ENCODE data around the gene SCIN.
"Not testable (repeated sequence)": the region's sequence is repeated elsewhere in the genome, so short reads cannot be mapped to it uniquely, and the experiment has no call there.

The SCIN gene

GRCh38 chr7:12623223-12623622, 52.7 kb downstream of the SCIN start:
- no peak for DNase-seq

DNA sequence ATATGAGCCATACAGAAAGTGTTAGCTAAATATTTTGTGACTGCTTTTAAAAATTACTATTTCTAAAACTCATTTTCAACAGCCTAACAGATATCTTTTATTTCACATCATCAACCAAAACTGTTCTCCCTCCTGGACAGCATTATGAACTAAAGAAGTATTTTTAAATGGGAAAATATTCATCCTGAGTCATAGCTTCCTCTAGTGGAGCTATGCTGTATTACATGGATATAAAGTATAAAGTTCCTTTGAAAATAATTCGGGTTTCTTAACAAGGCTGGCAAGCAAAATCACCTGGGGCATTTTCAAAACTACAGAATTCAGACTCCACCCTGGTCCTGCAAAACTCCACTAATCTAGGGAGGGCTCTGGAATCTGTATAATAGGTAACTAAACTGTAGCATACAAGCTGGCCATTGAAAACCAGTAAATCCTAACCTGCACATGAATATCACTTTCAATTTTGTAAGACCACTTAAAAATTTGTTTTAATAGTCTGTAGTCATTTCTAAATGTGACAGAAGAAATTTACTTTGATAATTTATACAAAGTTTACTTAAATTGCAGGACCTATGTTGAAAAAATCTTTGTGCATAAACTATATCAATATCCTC, 53.5 kb downstream of the SCIN start:
- DNase-seq, result no peak

- DNase-seq, result no peak
Measured at GRCh38 chr7:12625836-12626235, 55.3 kb downstream of the SCIN start.

DNA sequence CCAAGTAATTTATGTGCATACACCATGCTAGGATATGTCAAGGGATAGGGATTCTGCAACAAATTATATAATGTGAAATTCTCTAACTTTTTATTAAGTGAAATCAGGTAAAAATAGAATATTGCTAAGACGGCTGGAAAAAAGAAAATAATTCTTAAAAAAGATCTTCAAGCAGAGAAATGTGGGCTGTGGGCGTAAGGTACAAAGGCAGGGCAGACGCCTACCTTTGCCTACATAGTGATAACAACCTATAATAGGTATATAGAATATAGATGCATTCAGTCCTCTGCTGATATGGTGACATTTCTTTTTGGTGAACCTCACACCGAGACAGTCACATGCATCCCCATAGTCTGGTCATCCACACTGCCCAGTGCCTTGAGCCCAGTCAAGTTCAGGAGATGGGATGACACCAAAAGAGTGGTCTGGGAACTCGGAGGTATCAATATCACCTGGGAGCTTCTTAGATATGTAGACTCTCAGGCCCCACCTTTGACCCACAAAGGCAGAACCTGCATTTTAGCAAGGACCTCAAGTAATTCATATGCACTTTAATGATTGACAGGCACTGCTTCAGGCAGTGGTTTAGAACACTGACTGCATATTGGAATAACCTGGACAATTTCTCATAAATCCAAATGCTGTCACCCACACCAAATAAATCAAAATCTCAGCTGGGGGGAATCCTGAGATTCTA, 59.4 kb downstream of the SCIN start:
- DNase-seq, result no peak

DNA sequence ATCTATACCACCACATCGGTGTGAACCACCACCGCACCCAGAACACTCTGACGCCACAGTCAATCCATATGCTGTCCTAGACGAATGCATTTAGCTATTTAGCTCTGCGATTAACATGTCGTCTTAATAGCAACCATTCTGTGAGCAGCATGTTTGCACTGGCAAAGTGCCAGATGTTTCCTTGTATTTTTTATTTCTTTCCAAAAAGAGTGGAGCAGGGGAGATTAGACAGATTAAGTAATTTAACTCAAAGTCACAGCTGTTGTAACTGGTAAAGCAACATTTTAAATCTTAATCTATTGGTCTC, 59.9 kb downstream of the SCIN start:
- no peak for DNase-seq

DNA sequence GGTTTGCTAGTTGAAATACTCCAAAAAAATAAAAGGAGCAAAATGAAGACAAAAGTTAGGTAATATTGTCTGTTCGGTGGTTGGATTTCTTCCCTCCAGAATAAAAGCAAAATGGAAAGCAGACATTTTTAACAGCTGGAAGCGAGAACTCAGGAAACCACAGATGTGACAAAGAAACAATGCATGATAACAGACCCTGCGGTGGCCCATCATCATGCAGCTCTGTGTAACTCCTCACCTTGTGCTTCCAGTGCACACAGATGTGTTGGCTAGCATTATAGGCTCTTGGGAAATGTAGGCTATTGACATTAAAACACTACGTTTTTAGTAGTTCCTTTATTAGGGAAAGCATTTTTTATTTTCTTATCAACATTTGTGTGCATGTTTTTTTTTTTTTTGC, 63.1 kb downstream of the SCIN start:
- DNase-seq, result no peak

GRCh38 chr7:12635830-12636229, 65.3 kb downstream of the SCIN start:
- no peak for DNase-seq

GRCh38 chr7:12637328-12637727, 66.8 kb downstream of the SCIN start:
- no peak for DNase-seq

DNA sequence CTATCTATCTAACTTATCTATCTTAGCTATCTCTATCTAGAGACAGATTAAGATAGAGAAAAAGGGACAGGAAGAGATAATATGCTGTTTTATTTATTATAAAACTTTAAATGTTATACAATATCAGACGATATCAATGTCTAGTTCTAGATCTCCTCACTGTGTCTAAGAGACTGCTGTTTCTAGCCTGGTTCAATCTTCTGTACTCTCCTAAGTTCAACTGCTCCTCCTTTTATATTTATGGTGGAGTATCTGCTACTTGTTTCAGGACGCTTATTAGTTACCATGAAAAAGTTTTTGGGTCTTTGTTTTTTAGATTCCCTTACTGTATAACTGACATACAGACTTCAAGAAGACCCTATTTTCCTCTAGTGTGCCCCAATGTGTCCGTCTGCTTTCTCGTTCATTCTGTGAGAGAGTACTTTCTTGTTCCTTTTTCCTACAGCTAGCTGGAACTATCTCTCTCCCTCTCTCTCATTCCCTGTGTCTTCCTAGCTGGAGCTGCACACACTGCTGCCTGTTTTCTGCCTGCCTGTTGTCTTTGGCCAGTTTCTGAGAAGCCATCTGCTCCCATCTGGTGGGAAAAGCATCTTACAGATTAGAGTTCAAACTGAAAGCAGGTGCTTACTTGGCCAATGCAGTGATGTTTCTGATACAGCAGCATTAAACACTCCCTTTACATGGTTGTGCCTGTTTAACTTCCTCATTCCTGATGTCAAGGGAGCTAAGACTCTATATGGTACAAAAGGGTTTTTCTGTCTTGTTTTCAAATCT, 67.5 kb downstream of the SCIN start:
- no peak for DNase-seq

- no peak for DNase-seq
Measured at GRCh38 chr7:12638851-12639456, 68.4 kb downstream of the SCIN start.

DNA sequence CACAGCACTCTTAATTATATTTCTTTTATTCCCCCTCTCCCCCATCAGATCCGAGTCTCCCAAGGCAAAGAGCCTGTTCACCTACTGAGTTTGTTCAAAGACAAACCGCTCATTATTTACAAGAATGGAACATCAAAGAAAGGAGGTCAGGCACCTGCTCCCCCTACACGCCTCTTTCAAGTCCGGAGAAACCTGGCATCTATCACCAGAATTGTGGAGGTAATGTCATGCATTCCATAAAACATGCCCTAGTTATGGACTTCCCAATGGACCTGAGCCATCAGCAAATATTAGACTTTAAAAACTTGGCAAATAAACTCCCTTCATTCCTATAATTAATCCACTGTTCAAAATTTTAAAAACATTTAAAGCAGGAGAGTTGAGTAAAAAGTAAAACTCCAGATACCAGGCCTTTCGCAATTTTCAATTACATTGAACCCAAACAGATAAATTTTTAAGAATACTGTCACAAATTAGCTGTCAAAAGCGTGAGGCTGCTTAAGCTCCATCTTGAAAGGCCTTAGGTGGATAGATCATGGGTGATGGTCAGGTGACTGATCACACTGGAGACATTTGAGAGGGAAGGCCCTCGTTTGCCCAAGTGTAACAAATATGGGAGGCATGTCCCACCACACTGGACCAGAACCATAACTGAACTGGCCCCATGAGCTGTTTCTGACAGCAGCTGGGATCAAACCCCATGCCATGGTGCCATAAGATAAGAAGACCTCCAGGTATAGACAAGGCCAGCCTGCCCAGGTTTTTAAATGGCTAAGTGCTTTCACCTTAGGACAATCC, 70.0 kb downstream of the SCIN start:
- no peak for DNase-seq

DNA sequence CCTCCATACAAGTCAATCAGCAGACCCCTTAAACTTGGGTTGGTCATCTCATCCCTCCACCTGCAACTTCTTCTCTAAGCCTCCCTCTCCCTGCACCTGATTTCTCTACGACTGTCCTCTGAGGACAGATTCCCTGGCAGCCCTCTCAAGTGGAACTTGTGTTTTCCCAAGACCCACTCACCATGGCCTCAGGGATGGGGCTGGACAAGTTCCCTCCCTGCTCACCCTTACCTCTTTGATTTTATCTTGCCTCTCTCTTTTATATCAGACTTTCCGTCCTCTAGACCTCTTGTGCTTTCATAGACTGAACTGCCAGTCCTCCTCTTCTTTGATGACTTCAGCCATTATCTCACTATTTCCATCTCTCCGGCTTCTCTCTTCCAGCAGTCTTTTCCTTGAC, 70.7 kb downstream of the SCIN start:
- DNase-seq, result no peak

DNA sequence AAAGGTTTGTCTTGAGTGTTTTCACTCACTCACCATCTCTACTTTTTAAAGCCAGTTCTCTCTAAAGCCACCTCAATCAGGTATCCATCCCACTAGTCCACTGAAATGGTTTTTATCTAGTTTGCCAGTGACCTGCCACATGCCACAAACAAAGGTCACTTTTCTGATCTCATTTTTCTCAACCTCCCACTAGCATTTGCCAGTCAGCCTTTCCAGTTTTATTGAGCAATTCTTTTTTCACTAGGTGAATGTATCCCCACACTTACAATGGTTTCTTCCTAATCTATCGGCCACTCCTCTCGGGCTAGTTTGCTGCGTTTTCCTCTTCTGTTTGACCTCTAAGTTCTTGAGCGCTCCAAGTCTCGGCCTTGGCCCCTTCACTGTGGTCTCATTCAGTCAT, 72.0 kb downstream of the SCIN start:
- no peak for DNase-seq

DNA sequence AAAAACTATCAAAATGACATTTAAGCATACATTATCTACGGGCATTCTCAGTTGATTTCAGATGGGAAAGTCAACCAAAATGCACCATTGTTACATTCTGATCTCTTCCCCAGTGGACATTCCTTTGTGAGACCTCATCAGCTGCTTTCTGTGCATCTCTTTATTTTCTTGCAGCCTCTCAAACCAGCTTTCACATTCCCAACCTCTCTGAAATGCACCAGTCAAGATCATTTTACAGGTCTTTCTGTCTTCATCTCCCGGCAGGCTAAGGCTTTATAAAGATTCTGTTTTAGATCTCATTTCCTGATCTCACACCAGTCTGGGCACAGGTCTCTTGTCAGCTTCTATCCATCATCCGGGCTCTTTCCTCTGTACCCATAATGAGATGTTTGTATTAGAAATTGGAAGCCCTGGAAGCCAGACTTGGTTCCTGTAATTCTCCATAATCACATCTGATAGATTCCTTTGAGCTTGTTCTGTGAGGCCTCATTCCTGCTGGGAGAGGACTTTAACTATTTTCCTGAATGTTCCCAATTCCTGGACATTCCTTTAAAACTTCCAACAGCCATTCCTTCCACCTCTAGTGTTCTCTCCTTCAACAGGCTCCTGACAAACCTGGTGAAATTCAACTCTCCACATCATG, 72.6 kb downstream of the SCIN start:
- no peak for DNase-seq

GRCh38 chr7:12643644-12644043, 73.1 kb downstream of the SCIN start:
- DNase-seq, result no peak

DNA sequence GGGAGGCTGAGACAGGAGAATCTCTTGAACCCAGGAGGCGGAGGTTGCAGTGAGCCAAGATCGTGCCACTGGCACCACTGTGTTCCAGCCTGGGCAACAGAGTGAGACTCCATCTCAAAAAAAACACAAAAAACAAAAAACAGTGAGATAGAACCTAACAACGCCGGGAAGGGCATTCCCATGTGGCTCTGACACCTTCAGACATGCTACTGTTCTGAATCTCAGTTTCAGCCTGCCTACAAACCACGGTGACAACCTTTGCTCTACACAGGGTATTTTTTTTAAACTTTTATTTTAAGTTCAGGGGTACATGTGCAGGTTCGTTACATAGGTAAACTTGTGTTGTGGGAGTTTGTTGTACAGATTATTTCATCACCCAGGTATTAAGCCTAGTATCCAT, 74.7 kb downstream of the SCIN start:
- DNase-seq, result not testable (repeated sequence)

GRCh38 chr7:12646139-12646538, 75.6 kb downstream of the SCIN start:
- DNase-seq, result no peak

DNA sequence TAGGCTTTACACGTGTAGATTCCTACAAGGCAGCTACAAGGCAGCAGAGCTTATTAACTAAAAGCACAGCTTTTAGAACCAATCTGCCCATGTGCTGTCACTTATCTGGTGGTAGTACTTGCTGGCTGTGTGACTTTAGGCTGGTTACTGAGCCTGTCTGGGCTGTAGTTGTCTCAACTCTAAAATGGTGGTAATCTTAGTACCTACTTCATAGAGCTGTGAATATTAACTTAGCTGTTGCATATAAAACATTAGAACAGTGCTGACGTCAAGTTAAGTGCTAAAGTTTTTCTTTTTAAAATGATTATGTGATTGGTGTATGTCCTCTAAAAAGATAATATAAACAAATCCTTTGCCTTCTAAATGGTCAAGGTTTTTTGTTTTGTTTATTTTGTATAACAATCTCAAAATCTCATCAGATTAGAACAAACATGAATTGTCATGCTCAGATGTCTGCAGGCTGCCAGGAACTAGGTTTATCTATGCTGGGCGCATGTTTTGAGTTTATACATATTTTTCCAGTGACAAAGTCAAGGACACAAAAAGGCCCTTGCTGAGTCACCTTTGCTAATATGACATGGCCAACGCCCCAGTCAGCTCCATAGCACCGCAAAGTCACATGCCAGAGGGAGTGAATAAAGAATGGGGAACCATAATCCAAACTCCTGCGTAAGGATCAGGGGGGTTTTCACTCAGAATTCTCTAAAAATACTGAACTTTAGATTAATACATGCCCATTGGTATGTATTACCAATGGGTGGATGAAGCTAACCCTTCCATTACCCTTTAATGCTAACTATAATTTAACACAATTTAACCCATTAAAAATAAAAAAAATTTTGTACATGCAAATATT, 77.1 kb downstream of the SCIN start:
- DNase-seq, result no peak

- DNase-seq, result no peak
Measured at GRCh38 chr7:12648704-12649261, 78.3 kb downstream of the SCIN start.

GRCh38 chr7:12649348-12649747, 78.8 kb downstream of the SCIN start:
- DNase-seq, result no peak

- no peak for DNase-seq
Measured at GRCh38 chr7:12650080-12650479, 79.6 kb downstream of the SCIN start.

Data from stimulated activated CD4-positive, alpha-beta T cell treated with anti-CD3 and anti-CD28 coated beads, Interleukin-4, amount 100 ng/mL, for 1 hour (primary cell).